HG02588 (cell line): ENCODE data around the gene FAM9C.
"Not testable (repeated sequence)": the region's sequence is repeated elsewhere in the genome, so short reads cannot be mapped to it uniquely, and the experiment has no call there.

Experiments
- ATAC-seq: cut with Tn5 transposase; IDR thresholded peaks from one replicate; pipeline ENCODE4 v1.9.1; 2021; ENCODE audit warnings: mild to moderate bottlenecking, moderate library complexity; ENCODE audit not compliant: unreplicated experiment

The FAM9C gene

GRCh38 chrX:13076176-13076961, 31.9 kb upstream of the FAM9C start:
- peak; percentile 45 for ATAC-seq

GRCh38 chrX:13074297-13075262, 30.2 kb upstream of the FAM9C start:
- peak; percentile 83 for ATAC-seq

- no peak for ATAC-seq
Measured at GRCh38 chrX:13069771-13070416, 25.5 kb upstream of the FAM9C start.

- ATAC-seq: no peak
Measured at GRCh38 chrX:13068651-13069050, 24.2 kb upstream of the FAM9C start.

GRCh38 chrX:13067773-13068172, 23.4 kb upstream of the FAM9C start:
- no peak for ATAC-seq

GRCh38 chrX:13066391-13066790, 22.0 kb upstream of the FAM9C start:
- no peak for ATAC-seq

GRCh38 chrX:13064599-13065143, 20.3 kb upstream of the FAM9C start:
- no peak for ATAC-seq

- not testable (repeated sequence) for ATAC-seq
Measured at GRCh38 chrX:13063124-13063523, 18.7 kb upstream of the FAM9C start.

- not testable (repeated sequence) for ATAC-seq
Measured at GRCh38 chrX:13062331-13062730, 17.9 kb upstream of the FAM9C start.

GRCh38 chrX:13061215-13061708, 16.8 kb upstream of the FAM9C start:
- ATAC-seq: not testable (repeated sequence)

GRCh38 chrX:13059637-13060499, 15.4 kb upstream of the FAM9C start:
- ATAC-seq: no peak

GRCh38 chrX:13055486-13055885, 11.1 kb upstream of the FAM9C start:
- ATAC-seq: no peak

GRCh38 chrX:13053171-13053570, 8.8 kb upstream of the FAM9C start:
- no peak for ATAC-seq

GRCh38 chrX:13051529-13052172, 7.2 kb upstream of the FAM9C start:
- peak; percentile 63 for ATAC-seq

GRCh38 chrX:13051167-13051528, 6.7 kb upstream of the FAM9C start:
- no peak for ATAC-seq

GRCh38 chrX:13050151-13050550, 5.7 kb upstream of the FAM9C start:
- no peak for ATAC-seq

GRCh38 chrX:13048280-13048679, 3.9 kb upstream of the FAM9C start:
- no peak for ATAC-seq

GRCh38 chrX:13047759-13048158, 3.3 kb upstream of the FAM9C start:
- no peak for ATAC-seq

- ATAC-seq: no peak
Measured at GRCh38 chrX:13046141-13046855, 1.9 kb upstream of the FAM9C start.
